Panc1 (cell line): ENCODE measurements around the gene VSIG2. TPM values are rescaled to one million over a fixed set of nuclear protein-coding genes. Genes with fewer than 3 reads are reported as not detected.

Experiments
- ATAC-seq: fragments of 200-7000 bp; cut with Tn5 transposase; 2 replicates; pipeline ENCODE4 v1.9.1; 2020; ENCODE audit warnings: mild to moderate bottlenecking, moderate library complexity
- BruUV-seq: library from RNA; stranded (reverse); fragments of 400-500 nt; replicated peaks from 2 replicates; lab custom pipeline; 2021; lab: Mats Ljungman, UMichigan
- CTCF ChIA-PET: fragments of 300-600 bp; sonication (Branson Sonifier 250); formaldehyde crosslinking; loops from one replicate; lab custom pipeline; 2022; ENCODE audit warnings: antibody characterized with exemption; lab: Charles Lee
- POLR2A ChIA-PET: fragments of 300-600 bp; sonication (Branson Sonifier 250); formaldehyde crosslinking; loops from one replicate; lab custom pipeline; 2022; ENCODE audit warnings: antibody characterized with exemption; lab: Charles Lee
- DNase-seq: peaks from one replicate; pipeline ENCODE4 v3.0.0-alpha.2; 2010; ENCODE audit warnings: low read depth, low spot score
- H3K27ac ChIP-seq: 2 replicates; pipeline ENCODE4 v1.5.1; 2011; ENCODE audit warnings: mild to moderate bottlenecking, low read length, inconsistent platforms
- H3K27me3 ChIP-seq: fragments of 200-500 bp; sonication (Bioruptor generic); 2 replicates; pipeline ENCODE4 v1.6.0; 2014; ENCODE audit warnings: low read length, inconsistent platforms; ENCODE audit not compliant: control insufficient read depth, insufficient read depth
- H3K36me3 ChIP-seq: fragments of 200-500 bp; sonication (Bioruptor generic); 2 replicates; pipeline ENCODE4 v1.5.1; 2014; ENCODE audit warnings: inconsistent platforms, mild to moderate bottlenecking, low read length, moderate library complexity; ENCODE audit not compliant: control insufficient read depth, insufficient read depth
- H3K4me1 ChIP-seq: 2 replicates; pipeline ENCODE4 v1.5.1; 2011; ENCODE audit warnings: inconsistent platforms, mild to moderate bottlenecking, low read length, moderate library complexity; ENCODE audit not compliant: control insufficient read depth, insufficient read depth
- H3K4me3 ChIP-seq, 2 experiments: 2 replicates each; pipeline ENCODE4 v1.5.1; 2011 to 2012; ENCODE audit warnings: low read depth in 2 of 2, low read length in 2 of 2, mild to moderate bottlenecking in 2 of 2, inconsistent platforms in 1 of 2, moderate library complexity in 1 of 2
- H3K9me3 ChIP-seq: fragments of 200-500 bp; sonication (Bioruptor generic); 2 replicates; pipeline ENCODE4 v1.5.1; 2014; ENCODE audit warnings: low read depth, mild to moderate bottlenecking, inconsistent platforms, low read length, moderate library complexity; ENCODE audit not compliant: control insufficient read depth, insufficient read depth
- POLR2AphosphoS5 ChIP-seq: IDR thresholded peaks from 2 replicates; pipeline ENCODE4 v1.6.1; 2012; ENCODE audit warnings: mild to moderate bottlenecking, low read depth, low read length, moderate library complexity
- SIN3A ChIP-seq: IDR thresholded peaks from 2 replicates; pipeline ENCODE4 v1.6.1; 2012; ENCODE audit warnings: low read depth, mild to moderate bottlenecking, low read length, moderate library complexity, borderline replicate concordance; ENCODE audit not compliant: insufficient read depth
- TCF7L2 ChIP-seq: IDR thresholded peaks from 2 replicates; pipeline ENCODE4 v1.6.1; 2011; ENCODE audit warnings: mild to moderate bottlenecking, low read depth, low read length, inconsistent platforms
- in situ Hi-C: cut with HindIII; loops from 2 replicates; pipeline ENCODE4 v1.10.0; 2016; ENCODE audit warnings: low sequenced_read_pairs, low pct_unique_long_range_greater_than_20kb
- intact Hi-C: fragments of 100-400 bp; cut with micrococcal nuclease; formaldehyde crosslinking; loops from one replicate; pipeline ENCODE4 v1.10.0; 2022; ENCODE audit not compliant: unreplicated experiment
- total RNA-seq: library from RNA; stranded (reverse); gene quantifications from one replicate; pipeline ENCODE4 v1.2.1, GENCODE V29; 2021; ENCODE audit not compliant: unreplicated experiment
- TF ChIP-seq, protein P1 (sequence below), 2 experiments: IDR thresholded peaks; 2 replicates each; pipeline ENCODE4 v1.6.1; 2011 to 2012; ENCODE audit warnings: low read depth in 2 of 2, control low read depth in 1 of 2, low read length in 1 of 2, mild to moderate bottlenecking in 1 of 2, moderate library complexity in 1 of 2; ENCODE audit not compliant: insufficient read depth in 1 of 2
- TF ChIP-seq, protein P2 (sequence below): fragments of 450-650 bp; IDR thresholded peaks from 2 replicates; pipeline ENCODE4 v1.5.1; 2017; ENCODE audit warnings: mild to moderate bottlenecking

The VSIG2 gene
- total RNA-seq, 1 experiment from 2014 or later: not detected

DNA sequence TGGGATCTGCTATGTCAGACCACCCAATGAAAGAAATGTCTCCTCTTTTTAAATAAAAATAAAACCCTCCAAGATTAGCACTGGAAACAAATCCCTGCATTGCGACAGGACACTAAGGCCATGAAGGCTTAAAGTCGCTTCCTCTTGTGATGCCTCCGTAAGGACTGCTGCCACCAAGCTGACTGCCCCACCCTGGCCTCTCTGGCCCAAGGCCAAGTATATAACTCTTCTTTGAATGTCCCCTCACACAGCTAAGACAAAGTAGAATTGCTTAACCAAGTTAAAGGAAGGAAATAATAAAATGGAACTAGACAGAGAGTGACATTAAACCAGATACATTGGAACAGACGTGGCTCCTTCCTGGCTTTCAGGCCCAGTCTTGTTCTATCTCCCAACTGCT, 19.8 kb downstream of the VSIG2 start:
- Histone ChIP-seq H3K36me3 (no peaks in the 10 kb centered on the region), H3K4me3 (no peak overlapping the region), H3K4me1 (no peaks in the 10 kb centered on the region), H3K27me3 (peaks cover 10% of the 10 kb centered on the region), H3K9me3 (no peaks in the 10 kb centered on the region), H3K27ac (no peak overlapping the region)
- ATAC-seq (no peak), DNase-seq (no peak)
- ChIA-PET CTCF (no interaction called here), POLR2A (no interaction called here)
- intact Hi-C loops (no loop called here), in situ Hi-C loops (no loop called here)
- no TSS peak for BruUV-seq
- TF ChIP-seq TCF7L2 (no peak), POLR2AphosphoS5 (no peak), SIN3A (no peak)
- TF ChIP-seq, protein P1, sequence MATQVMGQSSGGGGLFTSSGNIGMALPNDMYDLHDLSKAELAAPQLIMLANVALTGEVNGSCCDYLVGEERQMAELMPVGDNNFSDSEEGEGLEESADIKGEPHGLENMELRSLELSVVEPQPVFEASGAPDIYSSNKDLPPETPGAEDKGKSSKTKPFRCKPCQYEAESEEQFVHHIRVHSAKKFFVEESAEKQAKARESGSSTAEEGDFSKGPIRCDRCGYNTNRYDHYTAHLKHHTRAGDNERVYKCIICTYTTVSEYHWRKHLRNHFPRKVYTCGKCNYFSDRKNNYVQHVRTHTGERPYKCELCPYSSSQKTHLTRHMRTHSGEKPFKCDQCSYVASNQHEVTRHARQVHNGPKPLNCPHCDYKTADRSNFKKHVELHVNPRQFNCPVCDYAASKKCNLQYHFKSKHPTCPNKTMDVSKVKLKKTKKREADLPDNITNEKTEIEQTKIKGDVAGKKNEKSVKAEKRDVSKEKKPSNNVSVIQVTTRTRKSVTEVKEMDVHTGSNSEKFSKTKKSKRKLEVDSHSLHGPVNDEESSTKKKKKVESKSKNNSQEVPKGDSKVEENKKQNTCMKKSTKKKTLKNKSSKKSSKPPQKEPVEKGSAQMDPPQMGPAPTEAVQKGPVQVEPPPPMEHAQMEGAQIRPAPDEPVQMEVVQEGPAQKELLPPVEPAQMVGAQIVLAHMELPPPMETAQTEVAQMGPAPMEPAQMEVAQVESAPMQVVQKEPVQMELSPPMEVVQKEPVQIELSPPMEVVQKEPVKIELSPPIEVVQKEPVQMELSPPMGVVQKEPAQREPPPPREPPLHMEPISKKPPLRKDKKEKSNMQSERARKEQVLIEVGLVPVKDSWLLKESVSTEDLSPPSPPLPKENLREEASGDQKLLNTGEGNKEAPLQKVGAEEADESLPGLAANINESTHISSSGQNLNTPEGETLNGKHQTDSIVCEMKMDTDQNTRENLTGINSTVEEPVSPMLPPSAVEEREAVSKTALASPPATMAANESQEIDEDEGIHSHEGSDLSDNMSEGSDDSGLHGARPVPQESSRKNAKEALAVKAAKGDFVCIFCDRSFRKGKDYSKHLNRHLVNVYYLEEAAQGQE (IDR thresholded peaks at IDR 0.05; ENCODE audit: insufficient read depth in 1 of 2, low read depth in 2 of 2, low read length in 1 of 2): no peak
- TF ChIP-seq, protein P2, sequence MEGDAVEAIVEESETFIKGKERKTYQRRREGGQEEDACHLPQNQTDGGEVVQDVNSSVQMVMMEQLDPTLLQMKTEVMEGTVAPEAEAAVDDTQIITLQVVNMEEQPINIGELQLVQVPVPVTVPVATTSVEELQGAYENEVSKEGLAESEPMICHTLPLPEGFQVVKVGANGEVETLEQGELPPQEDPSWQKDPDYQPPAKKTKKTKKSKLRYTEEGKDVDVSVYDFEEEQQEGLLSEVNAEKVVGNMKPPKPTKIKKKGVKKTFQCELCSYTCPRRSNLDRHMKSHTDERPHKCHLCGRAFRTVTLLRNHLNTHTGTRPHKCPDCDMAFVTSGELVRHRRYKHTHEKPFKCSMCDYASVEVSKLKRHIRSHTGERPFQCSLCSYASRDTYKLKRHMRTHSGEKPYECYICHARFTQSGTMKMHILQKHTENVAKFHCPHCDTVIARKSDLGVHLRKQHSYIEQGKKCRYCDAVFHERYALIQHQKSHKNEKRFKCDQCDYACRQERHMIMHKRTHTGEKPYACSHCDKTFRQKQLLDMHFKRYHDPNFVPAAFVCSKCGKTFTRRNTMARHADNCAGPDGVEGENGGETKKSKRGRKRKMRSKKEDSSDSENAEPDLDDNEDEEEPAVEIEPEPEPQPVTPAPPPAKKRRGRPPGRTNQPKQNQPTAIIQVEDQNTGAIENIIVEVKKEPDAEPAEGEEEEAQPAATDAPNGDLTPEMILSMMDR: no peak

DNA sequence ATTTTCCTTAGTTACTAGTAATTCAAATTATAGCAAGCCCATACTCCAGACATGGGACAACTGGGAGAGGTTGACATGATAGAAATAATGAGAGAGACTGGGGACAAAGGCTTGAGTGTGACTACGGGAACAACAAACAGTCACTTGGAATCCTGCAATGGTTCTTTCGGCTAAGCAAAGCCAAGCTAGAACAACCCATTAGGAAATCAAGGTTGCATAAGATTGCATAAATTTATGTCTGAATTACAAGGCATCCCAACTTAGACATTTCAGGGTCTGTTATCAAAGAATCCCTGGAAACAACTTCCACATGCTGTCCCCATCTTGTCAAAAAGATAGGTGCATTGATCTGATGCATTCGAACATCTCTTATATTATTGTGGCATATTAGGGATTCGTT, 22.5 kb downstream of the VSIG2 start:
- Histone ChIP-seq H3K9me3 (no peaks in the 10 kb centered on the region), H3K27me3 (peaks cover 9% of the 10 kb centered on the region), H3K4me3 (no peak overlapping the region), H3K4me1 (no peaks in the 10 kb centered on the region), H3K27ac (no peak overlapping the region), H3K36me3 (no peaks in the 10 kb centered on the region)
- in situ Hi-C loops (no loop called here), intact Hi-C loops (no loop called here)
- TF ChIP-seq TCF7L2 (no peak), POLR2AphosphoS5 (no peak), SIN3A (no peak)
- TF ChIP-seq, protein P1 (IDR thresholded peaks at IDR 0.05; ENCODE audit: insufficient read depth in 1 of 2, low read depth in 2 of 2, low read length in 1 of 2): no peak
- TF ChIP-seq, protein P2: no peak
- ChIA-PET POLR2A (no interaction called here), CTCF (no interaction called here)
- DNase-seq (no peak), ATAC-seq (no peak)
- BruUV-seq: no TSS peak
